ENCODE results near the gene NOL6.

Gene NOL6

GRCh38 chr9:33439731-33440130 lies 34.0 kb downstream of the NOL6 start:
- no peaks in the 10 kb centered on the region for H3K27me3 ChIP-seq (ENCODE audit: low read depth, low read length)
- H3K4me3 ChIP-seq (ENCODE audit: low read depth in 1 of 2, low read length in 2 of 2), result no peak overlapping the region
- no peaks in the 10 kb centered on the region for H3K4me1 ChIP-seq (ENCODE audit: control insufficient read depth in 1 of 2, insufficient read depth in 2 of 2, low read length in 2 of 2)
- H3K27ac ChIP-seq (ENCODE audit: low read length), result no peak overlapping the region
- no peaks in the 10 kb centered on the region for H3K9me3 ChIP-seq (ENCODE audit: control insufficient read depth in 1 of 2, low read length in 2 of 2)
- H3K36me3 ChIP-seq (ENCODE audit: control insufficient read depth in 1 of 2, insufficient read depth in 2 of 2, low read length in 2 of 2), result peaks cover 0 to 5% of the 10 kb centered on the region in 2 donors

- Histone ChIP-seq H3K27me3 (ENCODE audit: low read depth, low read length) (no peaks in the 10 kb centered on the region), H3K36me3 (ENCODE audit: control insufficient read depth in 1 of 2, insufficient read depth in 2 of 2, low read length in 2 of 2) (peaks cover 0 to 5% of the 10 kb centered on the region in 2 donors), H3K4me3 (ENCODE audit: low read depth in 1 of 2, low read length in 2 of 2) (no peak overlapping the region), H3K27ac (ENCODE audit: low read length) (no peak overlapping the region), H3K4me1 (ENCODE audit: control insufficient read depth in 1 of 2, insufficient read depth in 2 of 2, low read length in 2 of 2) (no peaks in the 10 kb centered on the region), H3K9me3 (ENCODE audit: control insufficient read depth in 1 of 2, low read length in 2 of 2) (no peaks in the 10 kb centered on the region)
Measured at GRCh38 chr9:33438926-33439680, 34.6 kb downstream of the NOL6 start.

GRCh38 chr9:33437898-33438297 lies 35.8 kb downstream of the NOL6 start:
- Histone ChIP-seq H3K27me3 (ENCODE audit: low read depth, low read length) (no peaks in the 10 kb centered on the region), H3K4me3 (ENCODE audit: low read depth in 1 of 2, low read length in 2 of 2) (no peak overlapping the region), H3K4me1 (ENCODE audit: control insufficient read depth in 1 of 2, insufficient read depth in 2 of 2, low read length in 2 of 2) (no peaks in the 10 kb centered on the region), H3K27ac (ENCODE audit: low read length) (no peak overlapping the region), H3K36me3 (ENCODE audit: control insufficient read depth in 1 of 2, insufficient read depth in 2 of 2, low read length in 2 of 2) (no peaks in the 10 kb centered on the region), H3K9me3 (ENCODE audit: control insufficient read depth in 1 of 2, low read length in 2 of 2) (no peaks in the 10 kb centered on the region)

- Histone ChIP-seq H3K27ac (ENCODE audit: low read length) (no peak overlapping the region), H3K27me3 (ENCODE audit: low read depth, low read length) (no peaks in the 10 kb centered on the region)
Measured at GRCh38 chr9:33437205-33437604, 36.5 kb downstream of the NOL6 start.

GRCh38 chr9:33436445-33436844 lies 37.3 kb downstream of the NOL6 start:
- Histone ChIP-seq H3K9me3 (ENCODE audit: control insufficient read depth in 1 of 2, low read length in 2 of 2) (no peaks in the 10 kb centered on the region), H3K27ac (ENCODE audit: low read length) (no peak overlapping the region), H3K27me3 (ENCODE audit: low read depth, low read length) (no peaks in the 10 kb centered on the region), H3K4me3 (ENCODE audit: low read depth in 1 of 2, low read length in 2 of 2) (no peak overlapping the region), H3K36me3 (ENCODE audit: control insufficient read depth in 1 of 2, insufficient read depth in 2 of 2, low read length in 2 of 2) (no peaks in the 10 kb centered on the region), H3K4me1 (ENCODE audit: control insufficient read depth in 1 of 2, insufficient read depth in 2 of 2, low read length in 2 of 2) (no peaks in the 10 kb centered on the region)

More at GRCh38 chr9:33437205-33437604, 36.5 kb downstream of the NOL6 start:
- Histone ChIP-seq H3K36me3 (ENCODE audit: control insufficient read depth in 1 of 2, insufficient read depth in 2 of 2, low read length in 2 of 2) (no peaks in the 10 kb centered on the region), H3K4me3 (ENCODE audit: low read depth in 1 of 2, low read length in 2 of 2) (no peak overlapping the region), H3K4me1 (ENCODE audit: control insufficient read depth in 1 of 2, insufficient read depth in 2 of 2, low read length in 2 of 2) (no peaks in the 10 kb centered on the region), H3K9me3 (ENCODE audit: control insufficient read depth in 1 of 2, low read length in 2 of 2) (no peaks in the 10 kb centered on the region)

- Histone ChIP-seq H3K36me3 (ENCODE audit: control insufficient read depth in 1 of 2, insufficient read depth in 2 of 2, low read length in 2 of 2) (no peaks in the 10 kb centered on the region), H3K27ac (ENCODE audit: low read length) (no peak overlapping the region), H3K4me1 (ENCODE audit: control insufficient read depth in 1 of 2, insufficient read depth in 2 of 2, low read length in 2 of 2) (no peaks in the 10 kb centered on the region), H3K27me3 (ENCODE audit: low read depth, low read length) (no peaks in the 10 kb centered on the region), H3K9me3 (ENCODE audit: control insufficient read depth in 1 of 2, low read length in 2 of 2) (no peaks in the 10 kb centered on the region), H3K4me3 (ENCODE audit: low read depth in 1 of 2, low read length in 2 of 2) (no peak overlapping the region)
Measured at GRCh38 chr9:33435821-33436277, 37.9 kb downstream of the NOL6 start.

- H3K36me3 ChIP-seq (ENCODE audit: control insufficient read depth in 1 of 2, insufficient read depth in 2 of 2, low read length in 2 of 2), result no peaks in the 10 kb centered on the region
- no peaks in the 10 kb centered on the region for H3K4me1 ChIP-seq (ENCODE audit: control insufficient read depth in 1 of 2, insufficient read depth in 2 of 2, low read length in 2 of 2)
- H3K4me3 ChIP-seq (ENCODE audit: low read depth in 1 of 2, low read length in 2 of 2), result no peak overlapping the region
- no peak overlapping the region for H3K27ac ChIP-seq (ENCODE audit: low read length)
- no peaks in the 10 kb centered on the region for H3K9me3 ChIP-seq (ENCODE audit: control insufficient read depth in 1 of 2, low read length in 2 of 2)
- no peaks in the 10 kb centered on the region for H3K27me3 ChIP-seq (ENCODE audit: low read depth, low read length)
Measured at GRCh38 chr9:33434317-33435105, 39.2 kb downstream of the NOL6 start.

- no peaks in the 10 kb centered on the region for H3K27me3 ChIP-seq (ENCODE audit: low read depth, low read length)
- no peaks in the 10 kb centered on the region for H3K4me1 ChIP-seq (ENCODE audit: control insufficient read depth in 1 of 2, insufficient read depth in 2 of 2, low read length in 2 of 2)
- no peaks in the 10 kb centered on the region for H3K9me3 ChIP-seq (ENCODE audit: control insufficient read depth in 1 of 2, low read length in 2 of 2)
- H3K4me3 ChIP-seq (ENCODE audit: low read depth in 1 of 2, low read length in 2 of 2), result no peak overlapping the region
- no peak overlapping the region for H3K27ac ChIP-seq (ENCODE audit: low read length)
- H3K36me3 ChIP-seq (ENCODE audit: control insufficient read depth in 1 of 2, insufficient read depth in 2 of 2, low read length in 2 of 2), result no peaks in the 10 kb centered on the region
Measured at GRCh38 chr9:33433871-33434270, 39.9 kb downstream of the NOL6 start.

- H3K4me1 ChIP-seq (ENCODE audit: control insufficient read depth in 1 of 2, insufficient read depth in 2 of 2, low read length in 2 of 2), result no peaks in the 10 kb centered on the region
- no peak overlapping the region for H3K27ac ChIP-seq (ENCODE audit: low read length)
Measured at GRCh38 chr9:33431420-33431819, 42.3 kb downstream of the NOL6 start.

GRCh38 chr9:33430942-33431341 lies 42.8 kb downstream of the NOL6 start:
- H3K4me3 ChIP-seq (ENCODE audit: low read depth in 1 of 2, low read length in 2 of 2), result no peak overlapping the region
- no peaks in the 10 kb centered on the region for H3K36me3 ChIP-seq (ENCODE audit: control insufficient read depth in 1 of 2, insufficient read depth in 2 of 2, low read length in 2 of 2)
- H3K27ac ChIP-seq (ENCODE audit: low read length), result no peak overlapping the region
- no peaks in the 10 kb centered on the region for H3K27me3 ChIP-seq (ENCODE audit: low read depth, low read length)
- H3K4me1 ChIP-seq (ENCODE audit: control insufficient read depth in 1 of 2, insufficient read depth in 2 of 2, low read length in 2 of 2), result no peaks in the 10 kb centered on the region
- no peaks in the 10 kb centered on the region for H3K9me3 ChIP-seq (ENCODE audit: control insufficient read depth in 1 of 2, low read length in 2 of 2)

More at GRCh38 chr9:33431420-33431819, 42.3 kb downstream of the NOL6 start:
- H3K9me3 ChIP-seq (ENCODE audit: control insufficient read depth in 1 of 2, low read length in 2 of 2), result no peaks in the 10 kb centered on the region
- H3K27me3 ChIP-seq (ENCODE audit: low read depth, low read length), result no peaks in the 10 kb centered on the region
- no peaks in the 10 kb centered on the region for H3K36me3 ChIP-seq (ENCODE audit: control insufficient read depth in 1 of 2, insufficient read depth in 2 of 2, low read length in 2 of 2)
- H3K4me3 ChIP-seq (ENCODE audit: low read depth in 1 of 2, low read length in 2 of 2), result no peak overlapping the region

- H3K27me3 ChIP-seq (ENCODE audit: low read depth, low read length), result no peaks in the 10 kb centered on the region
- H3K4me1 ChIP-seq (ENCODE audit: control insufficient read depth in 1 of 2, insufficient read depth in 2 of 2, low read length in 2 of 2), result no peaks in the 10 kb centered on the region
- H3K4me3 ChIP-seq (ENCODE audit: low read depth in 1 of 2, low read length in 2 of 2), result no peak overlapping the region
- no peak overlapping the region for H3K27ac ChIP-seq (ENCODE audit: low read length)
- H3K9me3 ChIP-seq (ENCODE audit: control insufficient read depth in 1 of 2, low read length in 2 of 2), result no peaks in the 10 kb centered on the region
- no peaks in the 10 kb centered on the region for H3K36me3 ChIP-seq (ENCODE audit: control insufficient read depth in 1 of 2, insufficient read depth in 2 of 2, low read length in 2 of 2)
Measured at GRCh38 chr9:33429256-33429985, 44.3 kb downstream of the NOL6 start.

Measured in muscle layer of duodenum (tissue), 2 donors.